LNCAP (cell line): ENCODE measurements around the gene PLA2G6.

Experiments
- CTCF ChIP-seq: fragments of 450-650 bp; IDR thresholded peaks from 2 replicates; pipeline ENCODE4 v1.5.1; 2017; ENCODE audit warnings: mild to moderate bottlenecking

The PLA2G6 gene

DNA sequence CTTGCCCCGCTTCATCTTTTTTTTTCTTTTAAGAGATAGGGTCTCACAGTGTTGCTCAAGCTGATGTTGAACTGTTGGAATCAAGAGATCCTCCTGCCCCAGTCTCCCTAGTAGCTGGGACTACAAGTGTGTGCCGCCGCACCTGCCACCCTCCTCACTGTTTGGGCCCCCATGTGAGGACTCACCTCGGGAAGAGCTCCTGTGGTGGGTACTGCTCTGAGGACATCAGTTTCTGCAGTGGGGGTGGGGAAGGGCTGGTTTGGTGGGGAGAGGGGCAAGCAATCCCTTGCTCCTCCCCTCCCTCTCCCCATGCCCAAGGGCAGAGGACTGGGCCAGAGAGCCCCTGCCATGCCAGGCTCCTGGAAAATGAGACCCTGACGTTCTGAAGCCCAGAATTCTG is 96.1 kb downstream of the PLA2G6 start:
- no peak for TF ChIP-seq CTCF

DNA sequence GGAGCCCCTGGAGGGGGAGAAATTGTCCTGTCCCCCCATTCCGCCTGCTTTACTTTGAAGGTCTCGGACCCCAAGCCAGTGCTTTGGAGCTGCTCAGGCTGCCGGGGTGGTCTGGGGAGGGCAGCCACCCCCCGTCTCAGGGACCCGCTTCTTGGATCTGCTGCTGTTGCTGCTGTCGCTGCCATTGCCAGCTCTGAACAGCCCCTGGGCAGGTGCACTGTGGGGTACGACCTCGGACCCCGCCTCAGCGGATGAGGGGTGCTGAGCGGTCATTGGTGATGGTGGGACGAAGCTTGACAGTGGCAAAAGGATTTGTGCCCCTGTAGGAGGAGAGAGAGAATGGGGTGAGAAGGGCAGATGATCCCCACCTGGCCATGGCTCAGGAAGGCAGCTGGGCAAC is 96.6 kb downstream of the PLA2G6 start:
- no peak for TF ChIP-seq CTCF

GRCh38 chr22:38083931-38084631 is 97.5 kb downstream of the PLA2G6 start, which contains the start of gene SLC16A8:
Gene SLC16A8, minus strand, starts transcription at chr22:38084184. Its CDS starts 1,311 bp downstream, at chr22:38082873.
- TF ChIP-seq CTCF: no peak

DNA sequence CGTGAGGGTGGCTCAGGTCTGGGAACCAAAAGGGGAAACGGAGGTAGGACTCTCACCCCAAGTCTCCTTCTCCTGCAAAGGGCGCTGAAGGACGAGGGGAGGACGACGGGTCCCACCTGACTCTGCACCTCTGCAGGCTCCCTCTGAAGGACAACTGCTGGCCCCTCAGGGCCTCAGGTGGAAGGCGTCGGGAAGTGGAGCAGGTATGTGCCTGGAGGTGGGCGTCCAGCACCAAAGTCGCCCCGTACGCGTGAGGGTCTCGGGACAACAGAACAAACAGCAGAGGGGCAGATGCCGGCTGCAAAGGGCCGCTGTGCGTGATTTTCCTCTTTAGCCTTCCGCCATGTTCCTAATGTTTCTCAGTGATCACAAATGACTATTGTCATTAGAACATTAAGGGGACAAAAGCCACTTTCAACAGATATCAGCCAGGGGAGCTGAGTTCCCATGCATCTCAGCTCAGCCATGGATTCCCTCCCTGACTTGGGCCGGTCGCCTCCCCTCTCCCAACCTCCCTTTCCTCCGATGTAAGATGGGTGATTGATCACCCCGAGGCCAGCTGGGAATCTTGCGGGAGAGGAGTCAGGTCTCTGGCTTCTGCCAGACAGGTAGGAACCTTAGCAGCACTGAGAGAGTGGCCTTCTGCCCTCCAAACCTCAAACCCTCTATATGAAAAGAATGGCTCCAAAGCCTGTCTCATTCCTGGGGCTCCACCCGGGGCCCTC is 98.5 kb downstream of the PLA2G6 start:
- TF ChIP-seq CTCF: no peak

- no peak for TF ChIP-seq CTCF
Measured at GRCh38 chr22:38081941-38082828, 99.4 kb downstream of the PLA2G6 start.

DNA sequence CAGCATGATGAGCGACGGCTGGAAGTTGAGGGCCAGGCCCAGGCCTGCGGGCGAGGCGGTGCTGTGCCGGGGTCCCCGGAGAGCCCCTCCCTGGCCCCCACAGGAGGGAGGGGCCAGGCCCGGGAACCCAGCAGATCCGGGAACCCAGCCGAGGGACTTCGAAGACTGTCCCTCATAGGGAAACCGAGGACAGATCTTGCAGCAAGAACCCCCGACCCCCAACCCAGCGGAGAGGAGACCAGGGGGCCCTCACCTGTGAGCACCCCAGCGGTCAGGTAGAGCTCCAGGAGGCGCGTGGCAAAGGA is 100.0 kb downstream of the PLA2G6 start:
- no peak for TF ChIP-seq CTCF

GRCh38 chr22:38080850-38081635 is 100.6 kb downstream of the PLA2G6 start:
- no peak for TF ChIP-seq CTCF
